HUES6 (cell line): ENCODE measurements around the gene SH3BP5.

Source experiments
- H3K27ac ChIP-seq: 2 replicates; pipeline ENCODE4 v1.7.0; 2013; ENCODE audit warnings: low read depth, mild to moderate bottlenecking, low read length, inconsistent platforms
- H3K27me3 ChIP-seq: 2 replicates; pipeline ENCODE4 v1.6.1; 2013; ENCODE audit warnings: low read length; ENCODE audit not compliant: control insufficient read depth, insufficient read depth
- H3K36me3 ChIP-seq: 2 replicates; pipeline ENCODE4 v1.6.1; 2013; ENCODE audit warnings: low read length; ENCODE audit not compliant: control insufficient read depth, insufficient read depth
- H3K4me1 ChIP-seq: 2 replicates; pipeline ENCODE4 v1.6.1; 2013; ENCODE audit warnings: low read length; ENCODE audit not compliant: control insufficient read depth, insufficient read depth
- H3K4me3 ChIP-seq: 2 replicates; pipeline ENCODE4 v1.5.1; 2013; ENCODE audit warnings: low read depth, low read length
- H3K9ac ChIP-seq: one replicate; pipeline ENCODE4 v1.6.1; 2013; ENCODE audit warnings: mild to moderate bottlenecking, low read length
- H3K9me3 ChIP-seq: 2 replicates; pipeline ENCODE4 v1.6.1; 2013; ENCODE audit warnings: low read depth, low read length; ENCODE audit not compliant: control insufficient read depth, insufficient read depth

SH3BP5 gene

DNA sequence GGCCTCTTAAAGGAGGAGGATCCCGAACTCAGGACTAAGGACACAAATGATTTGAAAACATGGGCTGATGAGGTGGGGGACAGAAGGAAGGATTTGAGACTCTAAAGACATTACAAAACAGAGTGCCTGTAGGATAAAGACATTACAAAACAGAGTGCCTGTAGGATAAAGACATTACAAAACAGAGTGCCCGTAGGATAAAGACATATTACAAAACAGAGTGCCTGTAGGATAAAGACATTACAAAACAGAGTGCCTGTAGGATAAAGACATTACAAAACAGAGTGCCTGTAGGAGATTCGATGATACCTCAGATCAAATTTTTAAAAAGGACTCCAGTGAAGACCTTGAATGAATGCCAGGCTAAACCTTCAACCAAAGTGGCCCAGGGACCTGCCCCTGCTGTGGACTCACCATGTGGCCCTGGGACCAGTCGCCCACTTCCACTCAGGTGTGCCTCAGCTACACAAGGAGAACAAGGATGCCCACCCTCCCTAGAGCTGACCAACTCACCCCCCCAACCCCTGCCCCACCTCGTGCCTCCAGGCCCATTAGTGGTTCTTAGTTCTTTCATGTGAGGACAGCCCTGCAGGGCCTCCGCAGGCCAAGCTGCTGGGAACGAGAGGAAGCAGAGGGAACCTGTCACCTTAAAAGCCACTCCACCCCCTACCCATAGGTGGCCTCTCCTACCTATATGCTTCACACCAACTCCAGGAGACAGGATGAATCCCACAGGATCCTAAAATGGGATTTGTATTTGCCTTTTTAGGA lies 59.8 kb downstream of the SH3BP5 start:
- Histone ChIP-seq H3K36me3 (no peaks in the 10 kb centered on the region), H3K4me1 (peaks cover 35% of the 10 kb centered on the region), H3K4me3 (no peak overlapping the region), H3K27me3 (no peaks in the 10 kb centered on the region), H3K9ac (no peak overlapping the region), H3K9me3 (no peaks in the 10 kb centered on the region), H3K27ac (no peak overlapping the region)

DNA sequence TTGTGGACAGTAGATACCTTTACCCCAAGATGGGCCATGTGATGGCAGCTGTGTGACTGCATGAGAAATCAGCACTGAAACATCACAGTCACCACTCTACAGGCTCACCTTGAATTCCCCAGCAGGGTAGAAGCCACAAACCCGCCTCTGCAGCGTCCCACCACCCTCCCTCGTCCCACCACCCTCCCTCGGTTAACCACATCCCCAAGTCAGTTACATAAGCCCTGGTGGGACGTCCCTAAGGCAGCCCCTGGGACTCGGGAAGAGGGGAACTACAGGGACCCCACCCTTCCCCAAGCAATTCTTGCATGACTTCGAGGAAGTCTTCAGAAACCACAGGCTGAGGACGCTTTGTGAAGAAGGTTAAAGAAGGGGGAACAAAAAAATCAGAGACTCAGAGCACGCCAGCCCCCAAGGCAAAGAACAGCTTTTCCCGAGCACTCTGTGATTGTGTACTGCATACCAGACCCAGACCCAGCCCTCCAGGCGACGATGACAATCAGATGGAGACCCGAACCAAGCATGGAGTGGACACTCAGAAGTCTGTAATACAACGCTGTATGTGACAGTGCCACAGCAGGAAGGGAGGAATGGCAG lies 60.5 kb downstream of the SH3BP5 start:
- Histone ChIP-seq H3K36me3 (no peaks in the 10 kb centered on the region), H3K4me3 (no peak overlapping the region), H3K9ac (no peak overlapping the region), H3K4me1 (peaks cover 32% of the 10 kb centered on the region), H3K27me3 (no peaks in the 10 kb centered on the region), H3K27ac (no peak overlapping the region), H3K9me3 (no peaks in the 10 kb centered on the region)

DNA sequence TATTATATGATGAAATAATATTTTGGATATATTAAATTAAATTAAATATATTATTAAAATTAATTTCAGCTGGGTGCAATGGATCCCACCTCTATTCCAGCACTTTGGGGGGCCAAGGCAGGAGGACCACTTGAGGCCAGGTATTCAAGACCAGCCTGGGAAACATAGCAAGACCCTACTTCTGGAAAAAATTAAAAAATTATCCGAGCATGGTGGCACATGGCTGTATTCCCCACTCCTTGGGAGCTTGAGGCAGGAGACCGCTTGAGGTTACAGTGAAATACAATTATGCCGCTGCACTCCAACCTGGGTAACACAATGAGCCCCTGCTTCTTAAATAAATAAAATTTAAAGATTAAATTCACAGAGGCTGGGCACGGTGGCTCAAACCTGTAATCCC lies 61.4 kb downstream of the SH3BP5 start:
- Histone ChIP-seq H3K27me3 (no peaks in the 10 kb centered on the region), H3K9me3 (no peaks in the 10 kb centered on the region), H3K36me3 (no peaks in the 10 kb centered on the region), H3K4me1 (peaks cover 32% of the 10 kb centered on the region), H3K4me3 (no peak overlapping the region), H3K9ac (no peak overlapping the region), H3K27ac (no peak overlapping the region)

DNA sequence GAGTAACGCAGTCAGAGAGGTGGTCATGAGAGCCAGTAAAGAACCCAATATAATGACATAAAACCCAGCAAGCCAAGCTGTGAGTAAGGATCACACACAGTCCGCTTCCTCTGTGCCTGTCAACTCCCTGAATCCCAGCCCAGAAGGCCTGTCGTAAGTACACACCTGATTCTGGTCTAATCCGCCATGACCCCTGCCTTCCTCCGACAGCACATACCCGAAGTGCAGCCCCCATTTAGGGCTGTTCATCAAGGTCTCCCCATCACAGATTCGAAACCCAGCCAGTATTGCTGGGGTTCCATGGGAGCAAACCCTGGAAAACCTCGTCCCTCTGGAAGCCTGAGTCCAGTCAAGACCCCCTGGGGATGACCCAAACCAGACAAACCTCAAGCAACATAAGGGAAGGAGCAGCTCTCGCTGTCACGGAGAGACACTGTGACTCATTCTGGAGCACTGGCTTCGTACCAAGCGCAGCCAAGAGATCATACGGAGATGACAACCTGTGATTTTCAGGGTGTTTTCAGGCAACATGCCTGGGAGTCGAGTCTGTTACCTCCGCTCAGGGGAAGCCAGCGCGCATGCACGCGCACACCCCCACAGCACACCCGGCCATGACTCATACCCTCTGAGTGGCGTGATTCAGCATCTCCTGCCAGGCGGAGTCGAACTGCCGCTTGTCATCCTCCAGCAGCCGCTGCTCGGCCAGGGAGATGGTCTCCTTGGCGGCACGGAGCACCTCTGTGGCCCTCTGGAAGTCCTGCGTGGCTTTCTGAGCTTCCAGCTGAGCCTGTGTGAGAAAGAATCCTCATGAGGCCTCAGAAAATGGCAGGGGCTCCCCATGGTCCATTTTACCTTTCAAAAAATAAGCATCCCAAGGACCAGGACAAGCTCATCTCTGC lies 63.0 kb downstream of the SH3BP5 start:
- no peaks in the 10 kb centered on the region for H3K9me3 ChIP-seq
- peak overlapping the region; percentile 10 for H3K9ac ChIP-seq
- H3K4me3 ChIP-seq = no peak overlapping the region
- H3K4me1 ChIP-seq = peaks cover 32% of the 10 kb centered on the region
- H3K27me3 ChIP-seq = no peaks in the 10 kb centered on the region
- H3K27ac ChIP-seq = no peak overlapping the region; the same call in 1 of the 2 replicates
- H3K36me3 ChIP-seq = no peaks in the 10 kb centered on the region

DNA sequence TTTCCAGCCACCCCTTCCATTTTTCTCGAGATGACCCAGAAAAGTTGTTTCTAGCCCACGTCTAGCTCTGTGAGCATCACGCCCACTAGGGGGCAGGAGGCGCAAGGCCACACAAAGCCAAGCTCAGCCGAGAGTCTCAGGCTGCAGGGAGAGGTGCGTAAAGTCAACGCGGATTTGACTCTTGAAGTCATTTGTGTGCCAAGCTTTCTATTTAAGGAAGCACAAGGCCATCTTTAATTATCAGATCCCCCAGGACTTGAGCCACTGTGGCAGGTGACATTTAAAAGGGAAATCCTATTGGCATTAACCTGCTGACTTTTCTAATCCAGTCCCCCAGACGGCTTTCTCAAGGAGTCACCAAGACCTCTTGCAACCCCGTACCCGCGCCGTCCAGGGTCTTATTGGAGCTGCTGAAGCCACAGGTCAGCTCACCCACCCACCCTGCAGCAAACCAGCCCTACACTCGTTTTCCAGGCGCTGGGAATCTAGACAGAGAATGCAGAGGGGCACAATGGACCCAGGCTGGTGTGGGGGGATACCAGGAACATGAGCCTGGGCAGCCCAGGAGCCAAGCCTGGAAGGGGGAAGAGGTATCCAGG lies 64.3 kb downstream of the SH3BP5 start:
- peaks cover 32% of the 10 kb centered on the region for H3K4me1 ChIP-seq
- H3K27ac ChIP-seq = no peak overlapping the region
- no peaks in the 10 kb centered on the region for H3K36me3 ChIP-seq
- H3K4me3 ChIP-seq = no peak overlapping the region
- H3K9me3 ChIP-seq = no peaks in the 10 kb centered on the region
- H3K27me3 ChIP-seq = no peaks in the 10 kb centered on the region
- no peak overlapping the region for H3K9ac ChIP-seq

DNA sequence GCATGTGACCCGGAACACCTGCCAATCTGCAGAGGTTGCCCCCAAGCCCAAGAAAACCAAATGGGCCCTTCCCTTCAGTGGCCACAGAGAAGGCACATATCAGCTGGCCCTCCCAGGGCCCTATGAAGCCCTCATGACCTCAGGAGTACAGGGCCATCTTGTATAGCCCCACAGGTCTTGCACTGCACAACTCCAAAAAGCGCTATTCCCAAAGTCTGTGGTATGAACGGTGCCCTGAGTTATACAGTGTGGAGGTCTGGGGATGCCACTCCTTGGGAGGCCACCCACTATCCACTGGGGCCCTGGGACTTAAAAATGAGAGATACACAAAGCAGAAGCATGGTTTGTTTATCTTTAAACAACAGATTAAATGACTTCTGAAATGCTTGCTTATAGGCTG lies 64.9 kb downstream of the SH3BP5 start:
- Histone ChIP-seq H3K9ac (no peak overlapping the region), H3K27me3 (no peaks in the 10 kb centered on the region), H3K9me3 (no peaks in the 10 kb centered on the region), H3K4me3 (no peak overlapping the region), H3K27ac (no peak overlapping the region), H3K36me3 (no peaks in the 10 kb centered on the region), H3K4me1 (peaks cover 32% of the 10 kb centered on the region)

DNA sequence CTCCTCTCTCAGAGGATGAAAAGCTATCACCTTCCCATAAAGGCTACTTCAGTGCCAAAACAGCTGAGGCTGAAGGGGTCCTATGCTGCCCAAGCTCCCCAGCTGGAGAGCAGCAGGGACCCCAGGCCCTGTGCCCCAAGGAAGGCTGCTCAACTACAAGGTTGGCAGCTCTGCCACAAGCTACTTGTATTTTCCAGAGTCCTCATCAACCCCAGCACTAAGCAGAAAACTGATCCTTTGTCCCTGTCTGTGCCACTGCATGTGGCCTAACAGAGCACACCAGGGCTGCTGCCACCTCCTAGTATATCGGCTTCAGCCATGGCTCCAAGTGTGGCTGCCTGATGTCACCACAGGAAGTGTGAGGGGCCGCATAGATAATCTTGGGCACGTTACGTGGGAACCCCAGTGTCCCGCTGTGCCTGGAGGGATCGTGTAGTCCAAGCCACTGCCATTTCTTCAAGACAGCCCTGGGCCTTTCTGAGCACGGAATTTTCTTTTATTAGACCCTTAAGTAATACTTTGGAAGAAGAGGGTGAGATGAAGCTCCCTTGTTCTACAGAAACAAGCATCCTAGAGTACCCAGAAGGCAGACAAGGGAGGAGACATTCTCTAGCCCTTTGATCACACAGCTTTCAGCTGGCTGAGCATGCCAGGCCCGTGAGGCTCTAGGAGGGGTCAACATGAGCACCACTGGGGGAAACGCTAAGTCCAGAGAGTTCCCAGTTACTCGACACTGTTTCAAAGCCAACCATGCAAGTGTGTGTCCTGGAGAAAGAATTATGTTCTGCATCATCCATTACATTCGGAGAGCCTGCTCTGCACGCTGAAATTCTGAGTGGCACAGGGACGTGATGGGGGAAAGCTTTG lies 65.6 kb downstream of the SH3BP5 start:
- Histone ChIP-seq H3K4me1 (peaks cover 26% of the 10 kb centered on the region), H3K9ac (no peak overlapping the region), H3K9me3 (no peaks in the 10 kb centered on the region), H3K27me3 (no peaks in the 10 kb centered on the region), H3K4me3 (no peak overlapping the region), H3K27ac (no peak overlapping the region), H3K36me3 (no peaks in the 10 kb centered on the region)

DNA sequence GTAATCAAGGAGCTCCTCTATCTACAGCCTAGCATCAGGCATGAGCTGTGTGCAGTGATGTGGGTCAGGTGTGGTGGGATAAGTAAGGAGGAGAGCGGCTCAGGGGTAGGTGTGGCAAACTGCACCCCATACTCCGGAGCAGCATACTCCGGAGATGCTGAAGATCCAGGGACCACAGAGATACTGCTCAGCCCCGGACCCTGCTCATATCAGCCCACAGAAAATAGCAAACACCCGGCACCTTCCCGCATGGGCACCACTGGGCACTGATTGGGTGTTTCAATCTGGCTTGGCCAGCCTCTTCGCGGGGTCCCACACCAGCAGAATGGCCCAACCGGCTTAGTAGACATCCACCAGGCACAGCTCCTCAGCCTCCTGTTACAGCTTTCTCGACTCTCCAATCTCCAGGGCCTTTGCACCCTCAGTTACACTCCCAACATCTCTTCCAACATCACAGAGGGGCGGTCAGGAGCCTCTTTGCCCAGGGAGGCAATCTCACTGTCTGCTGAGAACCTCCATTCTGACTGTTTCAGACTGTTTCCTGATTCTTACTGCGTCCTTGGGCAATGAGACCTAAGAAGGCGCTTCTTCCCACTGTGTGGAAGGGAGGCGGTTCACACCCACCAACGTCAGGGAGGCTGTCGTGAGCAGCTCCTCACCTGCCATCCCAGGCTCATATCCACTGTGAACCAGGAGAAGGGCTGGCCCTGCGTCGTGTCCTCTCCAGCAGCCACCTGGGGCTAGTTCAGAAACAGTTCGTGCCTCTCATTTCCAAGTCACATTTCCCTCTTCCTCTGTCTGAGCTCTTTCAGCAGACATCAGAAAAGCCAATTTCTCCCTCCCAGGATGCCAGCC lies 66.5 kb downstream of the SH3BP5 start:
- Histone ChIP-seq H3K9ac (no peak overlapping the region), H3K9me3 (no peaks in the 10 kb centered on the region), H3K4me1 (peaks cover 25% of the 10 kb centered on the region), H3K36me3 (0 out of 2 replicates have a peak, but pooled peaks cover 1% of the 10 kb centered on the region), H3K4me3 (no peak overlapping the region), H3K27ac (no peak overlapping the region), H3K27me3 (no peaks in the 10 kb centered on the region)

DNA sequence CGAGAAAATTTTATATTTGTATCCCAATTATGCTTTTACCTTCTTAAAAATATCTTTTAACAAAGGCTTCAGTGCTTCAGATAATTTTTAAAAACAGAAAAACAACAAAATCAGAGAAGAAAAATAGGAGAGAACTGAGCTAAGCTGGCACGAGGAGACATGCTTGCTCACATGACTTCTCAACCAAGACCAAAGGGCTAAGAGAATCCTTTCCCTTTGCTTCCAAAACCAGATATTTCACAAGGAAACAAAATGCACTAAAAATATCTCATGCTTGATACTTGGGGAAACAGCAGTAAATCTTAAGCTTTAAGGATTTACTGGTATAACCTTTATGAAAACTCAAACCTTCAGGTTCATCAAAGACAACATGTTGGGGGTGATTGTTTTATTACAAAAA lies 67.9 kb downstream of the SH3BP5 start:
- Histone ChIP-seq H3K4me1 (peaks cover 15% of the 10 kb centered on the region), H3K4me3 (no peak overlapping the region), H3K27me3 (no peaks in the 10 kb centered on the region), H3K9ac (no peak overlapping the region), H3K36me3 (peaks cover 14% of the 10 kb centered on the region; the same call in 1 of the 2 replicates), H3K27ac (no peak overlapping the region), H3K9me3 (no peaks in the 10 kb centered on the region)
